Nephron (organoid): ENCODE measurements around the gene SOX8.

ENCODE experiments used
- H3K27ac Mint-ChIP-seq, 3 experiments: 2 replicates each; pipeline ENCODE4 v1.8.0; 2020; ENCODE audit warnings: mixed read lengths in 3 of 3, mild to moderate bottlenecking in 2 of 3, moderate library complexity in 1 of 3
- H3K27me3 Mint-ChIP-seq: 2 replicates; pipeline ENCODE4 v1.8.0; 2021; ENCODE audit warnings: low read depth, mild to moderate bottlenecking, moderate library complexity, mixed read lengths
- H3K36me3 Mint-ChIP-seq: 2 replicates; pipeline ENCODE4 v1.8.0; 2020; ENCODE audit warnings: low read depth, mixed read lengths
- H3K4me1 Mint-ChIP-seq: 2 replicates; pipeline ENCODE4 v1.8.0; 2020; ENCODE audit warnings: mixed read lengths
- H3K4me3 Mint-ChIP-seq, 3 experiments: 2 replicates each; pipeline ENCODE4 v1.8.0; 2020; ENCODE audit warnings: mild to moderate bottlenecking in 3 of 3, mixed read lengths in 3 of 3, moderate library complexity in 2 of 3
- H3K9me3 Mint-ChIP-seq: 2 replicates; pipeline ENCODE4 v1.8.0; 2020; ENCODE audit warnings: mixed read lengths
- TF ChIP-seq, protein P1 (sequence below), 3 experiments: fragments of 200-600 bp; sonication (generic); IDR thresholded peaks; one replicate each; pipeline ENCODE4 v1.5.0; 2021; ENCODE audit warnings: antibody characterized with exemption in 3 of 3; ENCODE audit not compliant: unreplicated experiment in 3 of 3

SOX8 gene

DNA sequence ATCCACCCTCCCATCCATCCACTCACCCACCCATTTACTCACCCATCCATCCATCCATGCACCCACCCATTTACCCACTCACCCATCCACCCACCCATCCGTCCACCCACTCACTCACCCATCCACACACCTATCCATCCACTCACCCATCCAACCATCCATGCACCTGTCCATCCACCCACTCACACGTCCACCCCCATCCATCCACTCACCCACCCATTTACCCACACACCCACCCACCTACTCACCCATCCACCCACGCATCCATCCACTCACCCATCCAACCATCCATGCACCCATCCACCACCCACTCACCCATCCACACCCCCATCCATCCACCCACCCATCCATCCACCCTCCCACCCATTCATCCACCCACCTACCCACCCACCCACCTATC is 12.2 kb downstream of the SOX8 start:
- no peaks in the 10 kb centered on the region for H3K36me3 Mint-ChIP-seq
- no peaks in the 10 kb centered on the region for H3K9me3 Mint-ChIP-seq
- TF ChIP-seq, protein P1, sequence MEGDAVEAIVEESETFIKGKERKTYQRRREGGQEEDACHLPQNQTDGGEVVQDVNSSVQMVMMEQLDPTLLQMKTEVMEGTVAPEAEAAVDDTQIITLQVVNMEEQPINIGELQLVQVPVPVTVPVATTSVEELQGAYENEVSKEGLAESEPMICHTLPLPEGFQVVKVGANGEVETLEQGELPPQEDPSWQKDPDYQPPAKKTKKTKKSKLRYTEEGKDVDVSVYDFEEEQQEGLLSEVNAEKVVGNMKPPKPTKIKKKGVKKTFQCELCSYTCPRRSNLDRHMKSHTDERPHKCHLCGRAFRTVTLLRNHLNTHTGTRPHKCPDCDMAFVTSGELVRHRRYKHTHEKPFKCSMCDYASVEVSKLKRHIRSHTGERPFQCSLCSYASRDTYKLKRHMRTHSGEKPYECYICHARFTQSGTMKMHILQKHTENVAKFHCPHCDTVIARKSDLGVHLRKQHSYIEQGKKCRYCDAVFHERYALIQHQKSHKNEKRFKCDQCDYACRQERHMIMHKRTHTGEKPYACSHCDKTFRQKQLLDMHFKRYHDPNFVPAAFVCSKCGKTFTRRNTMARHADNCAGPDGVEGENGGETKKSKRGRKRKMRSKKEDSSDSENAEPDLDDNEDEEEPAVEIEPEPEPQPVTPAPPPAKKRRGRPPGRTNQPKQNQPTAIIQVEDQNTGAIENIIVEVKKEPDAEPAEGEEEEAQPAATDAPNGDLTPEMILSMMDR (IDR thresholded peaks at IDR 0.05; ENCODE audit: unreplicated experiment in 3 of 3): no peak
- peaks cover 28% of the 10 kb centered on the region for H3K27me3 Mint-ChIP-seq
- H3K27ac Mint-ChIP-seq: no peak overlapping the region
- no peak overlapping the region for H3K4me3 Mint-ChIP-seq
- H3K4me1 Mint-ChIP-seq: peaks cover 17% of the 10 kb centered on the region

DNA sequence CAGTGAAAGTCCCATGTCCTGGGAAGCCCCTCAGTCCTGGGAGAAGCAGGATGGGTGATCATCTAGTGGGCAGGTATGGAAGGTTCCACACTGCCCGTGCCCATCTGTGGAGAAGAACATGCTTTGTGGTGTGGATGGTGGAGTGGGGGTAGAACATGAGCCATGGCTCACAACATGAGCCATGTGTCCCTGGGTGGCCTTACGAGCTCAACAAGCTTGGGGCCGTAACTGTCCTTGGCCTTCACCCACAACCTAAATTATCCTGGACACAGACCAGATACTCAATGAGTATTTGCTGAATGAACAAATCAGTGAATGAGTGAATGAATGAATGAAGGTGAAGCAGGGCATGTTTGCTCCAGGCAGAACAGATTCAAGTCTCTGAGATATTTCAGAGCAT is 13.5 kb downstream of the SOX8 start:
- peaks cover 16% of the 10 kb centered on the region for H3K4me1 Mint-ChIP-seq
- H3K27me3 Mint-ChIP-seq: peaks cover 24% of the 10 kb centered on the region
- H3K27ac Mint-ChIP-seq: peak overlapping the region in 1 of 3 experiments; percentile 20

DNA sequence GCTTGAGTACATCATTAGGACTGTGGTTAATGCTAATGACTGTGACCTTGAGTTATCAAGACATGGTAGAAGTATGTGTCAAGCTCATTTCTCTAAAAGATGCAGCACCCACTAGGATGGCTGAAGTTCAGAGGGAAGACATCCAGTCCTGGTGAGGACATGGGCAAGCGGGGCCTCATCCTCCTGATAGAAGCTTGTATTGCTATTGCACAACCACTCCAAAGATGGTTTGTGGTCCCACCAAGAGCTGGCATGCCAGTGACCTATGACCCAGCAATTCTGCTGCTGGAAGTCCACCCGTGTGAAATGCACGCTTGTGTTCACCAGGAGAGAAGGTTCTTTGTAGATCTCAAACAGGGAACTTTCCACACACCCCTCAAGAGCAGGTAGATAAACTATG is 14.2 kb downstream of the SOX8 start:
- Mint-ChIP-seq H3K9me3 (no peaks in the 10 kb centered on the region), H3K27ac (peak overlapping the region in 2 of 3 experiments; percentile 27 to 34)

More for the DNA sequence above, 13.5 kb downstream of the SOX8 start:
- H3K36me3 Mint-ChIP-seq: no peaks in the 10 kb centered on the region
- H3K4me3 Mint-ChIP-seq: peak overlapping the region in 1 of 3 experiments; percentile 49
- H3K9me3 Mint-ChIP-seq: no peaks in the 10 kb centered on the region
- TF ChIP-seq, protein P1 (IDR thresholded peaks at IDR 0.05; ENCODE audit: unreplicated experiment in 3 of 3): no peak

DNA sequence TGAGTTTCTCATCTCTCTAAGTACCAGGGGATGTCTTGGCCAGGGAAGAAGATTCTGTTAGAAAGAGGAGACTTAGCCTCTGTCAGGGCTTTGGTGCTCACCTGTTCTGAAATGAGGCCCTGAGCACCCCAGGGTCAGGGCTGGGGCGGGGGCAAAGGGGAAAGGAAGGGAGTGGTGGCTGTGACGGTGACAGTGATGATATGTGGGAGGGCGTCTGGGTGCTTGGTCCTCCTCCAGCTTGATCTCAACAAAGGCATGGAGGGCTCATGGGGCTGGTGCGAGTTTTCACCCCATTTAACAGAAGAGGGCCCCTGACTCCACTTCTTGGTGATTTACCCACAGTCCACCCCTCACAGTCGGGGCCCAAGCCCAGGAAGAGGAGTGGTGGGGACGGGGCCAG is 15.1 kb downstream of the SOX8 start:
- peaks cover 24% of the 10 kb centered on the region for H3K27me3 Mint-ChIP-seq
- H3K4me3 Mint-ChIP-seq: peak overlapping the region; percentile 45 to 55 (median 46)
- H3K9me3 Mint-ChIP-seq: no peaks in the 10 kb centered on the region
- peaks cover 16% of the 10 kb centered on the region for H3K4me1 Mint-ChIP-seq
- H3K27ac Mint-ChIP-seq: peak overlapping the region; percentile 12 to 70 (median 27)
- H3K36me3 Mint-ChIP-seq: no peaks in the 10 kb centered on the region
- TF ChIP-seq, protein P1 (IDR thresholded peaks at IDR 0.05; ENCODE audit: unreplicated experiment in 3 of 3): no peak

More for the DNA sequence above, 14.2 kb downstream of the SOX8 start:
- H3K27me3 Mint-ChIP-seq: peaks cover 24% of the 10 kb centered on the region
- peak overlapping the region in 1 of 3 experiments; percentile 37 for H3K4me3 Mint-ChIP-seq
- TF ChIP-seq, protein P1 (IDR thresholded peaks at IDR 0.05; ENCODE audit: unreplicated experiment in 3 of 3): no peak
- peaks cover 16% of the 10 kb centered on the region for H3K4me1 Mint-ChIP-seq
- no peaks in the 10 kb centered on the region for H3K36me3 Mint-ChIP-seq

DNA sequence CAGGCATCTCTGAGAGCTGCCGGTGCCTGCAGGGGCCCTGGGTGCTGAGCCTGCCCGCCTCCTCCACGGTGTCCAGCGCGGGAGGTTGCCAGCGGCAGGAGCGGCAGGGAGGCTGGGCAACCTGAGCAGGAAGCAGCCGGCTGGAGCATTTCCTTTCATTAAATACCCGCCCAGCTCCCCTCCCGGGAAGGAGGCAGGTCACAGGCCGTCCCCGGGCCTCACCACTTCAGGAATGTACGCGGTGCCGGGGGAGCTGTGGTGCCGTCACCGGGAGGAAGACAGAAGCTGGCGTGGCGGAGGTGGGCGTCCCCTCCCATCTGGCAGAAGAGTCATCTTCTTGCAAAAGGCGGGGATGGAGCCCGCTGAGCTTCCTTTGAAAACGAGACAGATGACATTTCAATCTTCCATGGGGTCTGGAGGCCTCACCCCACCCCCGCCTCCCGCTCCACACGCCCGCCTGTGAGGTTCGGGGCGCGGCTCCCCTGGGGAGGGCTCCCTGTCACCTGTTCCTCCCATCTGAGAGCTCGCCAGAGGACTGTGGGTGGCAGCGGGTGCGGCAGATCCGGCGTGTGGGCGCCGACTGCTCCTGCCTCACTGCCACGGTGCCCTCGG is 16.0 kb downstream of the SOX8 start:
- Mint-ChIP-seq H3K36me3 (no peaks in the 10 kb centered on the region), H3K4me1 (peaks cover 17% of the 10 kb centered on the region), H3K27me3 (peaks cover 26% of the 10 kb centered on the region), H3K9me3 (no peaks in the 10 kb centered on the region), H3K27ac (peak overlapping the region in 1 of 3 experiments; percentile 45), H3K4me3 (peak overlapping the region in 2 of 3 experiments; percentile 53)
- TF ChIP-seq, protein P1 (IDR thresholded peaks at IDR 0.05; ENCODE audit: unreplicated experiment in 3 of 3): no peak

DNA sequence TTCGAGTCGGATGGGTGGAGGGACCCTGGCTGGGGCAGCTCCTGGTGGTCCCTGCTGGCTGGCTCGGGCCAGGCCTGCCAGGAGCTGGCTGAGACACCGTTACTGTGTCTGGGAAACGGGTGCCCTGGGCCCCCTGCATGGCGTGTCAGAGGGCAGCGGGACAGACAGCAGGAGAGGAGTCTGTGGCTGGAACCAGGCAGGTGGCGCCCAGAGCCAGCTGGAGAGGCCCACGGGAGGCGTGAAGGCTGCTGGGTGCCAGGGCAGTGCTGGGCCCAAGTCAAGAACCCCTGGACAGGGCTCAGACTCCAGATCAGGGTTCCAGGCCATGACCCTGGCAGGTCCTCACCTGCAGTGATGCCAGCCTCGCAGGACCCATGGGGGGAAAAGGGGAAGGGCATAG is 16.6 kb downstream of the SOX8 start:
- H3K4me3 Mint-ChIP-seq: peak overlapping the region in 1 of 3 experiments; percentile 53
- TF ChIP-seq, protein P1 (IDR thresholded peaks at IDR 0.05; ENCODE audit: unreplicated experiment in 3 of 3): no peak
- H3K4me1 Mint-ChIP-seq: peaks cover 21% of the 10 kb centered on the region
- no peaks in the 10 kb centered on the region for H3K36me3 Mint-ChIP-seq
- H3K9me3 Mint-ChIP-seq: no peaks in the 10 kb centered on the region
- H3K27me3 Mint-ChIP-seq: peaks cover 30% of the 10 kb centered on the region
- no peak overlapping the region for H3K27ac Mint-ChIP-seq
